ENCODE measurements around the gene ANKMY1. TPM values are rescaled to one million over a fixed set of nuclear protein-coding genes. Genes with fewer than 3 reads are reported as not detected.

Gene ANKMY1
- total and polyA plus RNA-seq, 2 of the 8 experiments (the other 6 are each of a cell fraction or from before 2014, with no cell fraction given): 4.5 to 4.8 TPM

- TF ChIP-seq CTCF (IDR thresholded peaks at IDR 0.05; ENCODE audit: control extremely low read depth in 1 of 3, insufficient read depth in 1 of 3, low read depth in 1 of 3, low read length in 3 of 3): no peak
Observed at GRCh38 chr2:240512666-240513535, 44.9 kb downstream of the ANKMY1 start (continued).
